GM23338 (cell line): ENCODE measurements around the gene FIP1L1. TPM values are rescaled to one million over a fixed set of nuclear protein-coding genes. Genes with fewer than 3 reads are reported as not detected.

Source experiments
- ATAC-seq: fragments of 200-7000 bp; cut with Tn5 transposase; 3 replicates; pipeline ENCODE4 v1.9.1; 2020
- DNase-seq: peaks from one replicate; pipeline ENCODE4 v3.0.0-alpha.2; 2015; ENCODE audit warnings: low spot score
- H2AFZ ChIP-seq: fragments of 200-600 bp; sonication (generic); 2 replicates; pipeline ENCODE4 v1.8.0; 2016; ENCODE audit warnings: antibody characterized with exemption, mild to moderate bottlenecking, moderate library complexity
- H3F3A ChIP-seq: fragments of 200-600 bp; sonication (generic); replicated peaks from 2 replicates; pipeline ENCODE4 v1.8.0; 2017; ENCODE audit warnings: antibody characterized with exemption, mixed run types, low read depth
- H3K27ac ChIP-seq: fragments of 200-600 bp; sonication (generic); 2 replicates; pipeline ENCODE4 v1.6.1; 2016; ENCODE audit warnings: low read depth
- H3K27me3 ChIP-seq: fragments of 200-600 bp; sonication (generic); 2 replicates; pipeline ENCODE4 v1.8.0; 2016; ENCODE audit warnings: mild to moderate bottlenecking, mixed run types, moderate library complexity; ENCODE audit not compliant: insufficient read depth
- H3K36me3 ChIP-seq: fragments of 200-600 bp; sonication (generic); 2 replicates; pipeline ENCODE4 v1.8.0; 2016; ENCODE audit warnings: mild to moderate bottlenecking; ENCODE audit not compliant: insufficient read depth
- H3K4me1 ChIP-seq: fragments of 200-600 bp; sonication (generic); 2 replicates; pipeline ENCODE4 v1.8.0; 2016; ENCODE audit warnings: mild to moderate bottlenecking, moderate library complexity; ENCODE audit not compliant: insufficient read depth
- H3K4me2 ChIP-seq: fragments of 200-600 bp; sonication (generic); 2 replicates; pipeline ENCODE4 v1.7.1; 2017; ENCODE audit warnings: mixed run types
- H3K4me3 ChIP-seq: fragments of 200-600 bp; sonication (generic); 2 replicates; pipeline ENCODE4 v1.6.1; 2016; ENCODE audit warnings: mixed run types
- H3K79me2 ChIP-seq: fragments of 200-600 bp; sonication (generic); replicated peaks from 2 replicates; pipeline ENCODE4 v1.8.0; 2017; ENCODE audit warnings: mild to moderate bottlenecking; ENCODE audit not compliant: insufficient read depth
- H3K9me2 ChIP-seq: fragments of 200-600 bp; sonication (generic); 2 replicates; pipeline ENCODE4 v1.8.0; 2017; ENCODE audit not compliant: insufficient read depth
- H4K20me1 ChIP-seq: fragments of 200-600 bp; sonication (generic); replicated peaks from 2 replicates; pipeline ENCODE4 v1.8.0; 2017; ENCODE audit warnings: mild to moderate bottlenecking; ENCODE audit not compliant: insufficient read depth
- H3K27ac Mint-ChIP-seq: 2 replicates; pipeline ENCODE4 v1.8.0; 2020; ENCODE audit warnings: inconsistent platforms, mild to moderate bottlenecking, moderate library complexity, mixed read lengths
- H3K27me3 Mint-ChIP-seq: 3 replicates; pipeline ENCODE4 v1.8.0; 2022; ENCODE audit warnings: low read depth, mild to moderate bottlenecking, moderate library complexity, mixed read lengths, inconsistent platforms; ENCODE audit not compliant: insufficient read depth, poor library complexity
- H3K36me3 Mint-ChIP-seq: 3 replicates; pipeline ENCODE4 v1.8.0; 2021; ENCODE audit warnings: low read depth, mild to moderate bottlenecking, inconsistent platforms, moderate library complexity, mixed read lengths
- H3K4me1 Mint-ChIP-seq: 3 replicates; pipeline ENCODE4 v1.8.0; 2020; ENCODE audit warnings: mild to moderate bottlenecking, inconsistent platforms, mixed read lengths
- H3K4me3 Mint-ChIP-seq: 3 replicates; pipeline ENCODE4 v1.8.0; 2021; ENCODE audit warnings: moderate library complexity, mild to moderate bottlenecking, inconsistent platforms, mixed read lengths
- H3K9me3 Mint-ChIP-seq: 3 replicates; pipeline ENCODE4 v1.8.0; 2020; ENCODE audit warnings: moderate library complexity, mild to moderate bottlenecking, inconsistent platforms, mixed read lengths
- CREB1 ChIP-seq: fragments of 250-450 bp; sonication (Bioruptor Pico); IDR thresholded peaks from 2 replicates; pipeline ENCODE4 v1.5.0; 2020; ENCODE audit warnings: low read depth, mild to moderate bottlenecking, moderate library complexity
- CTCF ChIP-seq, 2 experiments: fragments of 200-600 bp in 1 of 2; sonication (generic) in 1 of 2; conservative IDR thresholded peaks; 2 replicates each; pipeline versions ENCODE4 v1.5.1 to v1.6.1; 2016 to 2017; ENCODE audit warnings: antibody characterized with exemption in 2 of 2, low read depth in 2 of 2, mild to moderate bottlenecking in 2 of 2, moderate library complexity in 1 of 2
- EZH2 ChIP-seq: fragments of 200-600 bp; sonication (generic); IDR thresholded peaks from one replicate; pipeline ENCODE4 v1.8.0; 2017; ENCODE audit warnings: antibody characterized with exemption, mild to moderate bottlenecking, low read depth; ENCODE audit not compliant: unreplicated experiment
- EZH2phosphoT487 ChIP-seq: fragments of 200-600 bp; sonication (generic); IDR thresholded peaks from one replicate; pipeline ENCODE4 v1.8.1; 2018; ENCODE audit warnings: antibody characterized with exemption; ENCODE audit not compliant: unreplicated experiment
- JUNB ChIP-seq: IDR thresholded peaks from one replicate; pipeline ENCODE4 v1.6.1; 2016; ENCODE audit warnings: antibody characterized with exemption; ENCODE audit not compliant: unreplicated experiment
- NANOG ChIP-seq: IDR thresholded peaks from 2 replicates; pipeline ENCODE4 v1.6.1; 2016; ENCODE audit warnings: antibody characterized with exemption, borderline replicate concordance
- POLR2AphosphoS5 ChIP-seq: IDR thresholded peaks from 2 replicates; pipeline ENCODE4 v1.6.1; 2016; ENCODE audit warnings: antibody characterized with exemption, low read depth
- STAT1 ChIP-seq: IDR thresholded peaks from one replicate; pipeline ENCODE4 v1.6.1; 2016; ENCODE audit warnings: antibody characterized with exemption; ENCODE audit not compliant: unreplicated experiment
- ZNF114 ChIP-seq: fragments of 250-450 bp; sonication (Bioruptor Pico); IDR thresholded peaks from 2 replicates; pipeline ENCODE4 v1.5.0; 2020; ENCODE audit warnings: mild to moderate bottlenecking, moderate library complexity
- ZNF331 ChIP-seq: fragments of 250-450 bp; sonication (Bioruptor Pico); IDR thresholded peaks from 2 replicates; pipeline ENCODE4 v1.5.0; 2020; ENCODE audit warnings: low read depth, mild to moderate bottlenecking, moderate library complexity
- polyA plus RNA-seq: library from polyadenylated mRNA; unstranded; fragments of >200 nt; fragmentation: Nextera tagmentation; extraction: Ambion mirVana; gene quantifications from 2 replicates; pipeline ENCODE4 v1.2.1, GENCODE V29; 2016
- total RNA-seq: library from RNA; depleted of rRNA; stranded (reverse); fragments of >200 nt; shearing (Covaris generic); gene quantifications from 2 replicates; pipeline ENCODE4 v1.2.3, GENCODE V29; 2014
- TF ChIP-seq, protein P1 (sequence below): IDR thresholded peaks from one replicate; pipeline ENCODE4 v1.6.1; 2018; ENCODE audit warnings: antibody characterized with exemption; ENCODE audit not compliant: unreplicated experiment
- TF ChIP-seq, protein P2 (sequence below): IDR thresholded peaks from 2 replicates; pipeline ENCODE4 v1.6.1; 2016; ENCODE audit warnings: antibody characterized with exemption
- TF ChIP-seq, protein P3 (sequence below): fragments of 250-450 bp; sonication (Bioruptor Pico); IDR thresholded peaks from 2 replicates; pipeline ENCODE4 v1.5.0; 2020; ENCODE audit warnings: mild to moderate bottlenecking, moderate library complexity

Gene FIP1L1
- total and polyA plus RNA-seq, 2 experiments from 2014 or later: 43.3 to 54.0 TPM

DNA sequence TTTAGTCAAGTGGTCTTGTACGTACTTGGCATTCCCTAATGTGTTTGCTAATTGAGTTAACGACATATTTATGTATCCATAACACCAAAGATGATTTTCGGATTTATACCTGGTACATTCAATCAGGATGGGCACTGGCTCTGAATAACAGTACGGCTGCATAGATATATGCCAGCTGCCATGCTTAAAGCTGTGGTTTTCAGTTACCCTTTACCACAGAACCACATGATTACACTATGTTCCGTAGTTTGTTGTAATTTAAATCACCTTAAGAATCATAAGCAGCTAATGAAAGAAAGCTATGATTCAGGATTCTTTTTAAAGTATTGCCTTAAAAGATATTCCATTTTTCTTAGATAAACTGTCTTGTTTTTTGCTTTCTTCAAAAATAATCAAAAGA is 53.6 kb downstream of the FIP1L1 start:
- peaks cover 4% of the 10 kb centered on the region; the same call in 1 of the 2 replicates for H3K36me3 ChIP-seq
- no peak overlapping the region for H3K4me3 Mint-ChIP-seq
- H2AFZ ChIP-seq: no peak overlapping the region
- no peak for DNase-seq
- TF ChIP-seq ZNF114 (CRISPR knock-in tag) (no peak), CREB1 (CRISPR knock-in tag) (no peak), NANOG (no peak), EZH2 (no peak), POLR2AphosphoS5 (no peak), CTCF (conservative IDR thresholded peaks at IDR 0.05; ENCODE audit: low read depth in 2 of 2) (no peak), STAT1 (no peak), EZH2phosphoT487 (no peak), ZNF331 (CRISPR knock-in tag) (no peak), JUNB (no peak)
- TF ChIP-seq, protein P1, sequence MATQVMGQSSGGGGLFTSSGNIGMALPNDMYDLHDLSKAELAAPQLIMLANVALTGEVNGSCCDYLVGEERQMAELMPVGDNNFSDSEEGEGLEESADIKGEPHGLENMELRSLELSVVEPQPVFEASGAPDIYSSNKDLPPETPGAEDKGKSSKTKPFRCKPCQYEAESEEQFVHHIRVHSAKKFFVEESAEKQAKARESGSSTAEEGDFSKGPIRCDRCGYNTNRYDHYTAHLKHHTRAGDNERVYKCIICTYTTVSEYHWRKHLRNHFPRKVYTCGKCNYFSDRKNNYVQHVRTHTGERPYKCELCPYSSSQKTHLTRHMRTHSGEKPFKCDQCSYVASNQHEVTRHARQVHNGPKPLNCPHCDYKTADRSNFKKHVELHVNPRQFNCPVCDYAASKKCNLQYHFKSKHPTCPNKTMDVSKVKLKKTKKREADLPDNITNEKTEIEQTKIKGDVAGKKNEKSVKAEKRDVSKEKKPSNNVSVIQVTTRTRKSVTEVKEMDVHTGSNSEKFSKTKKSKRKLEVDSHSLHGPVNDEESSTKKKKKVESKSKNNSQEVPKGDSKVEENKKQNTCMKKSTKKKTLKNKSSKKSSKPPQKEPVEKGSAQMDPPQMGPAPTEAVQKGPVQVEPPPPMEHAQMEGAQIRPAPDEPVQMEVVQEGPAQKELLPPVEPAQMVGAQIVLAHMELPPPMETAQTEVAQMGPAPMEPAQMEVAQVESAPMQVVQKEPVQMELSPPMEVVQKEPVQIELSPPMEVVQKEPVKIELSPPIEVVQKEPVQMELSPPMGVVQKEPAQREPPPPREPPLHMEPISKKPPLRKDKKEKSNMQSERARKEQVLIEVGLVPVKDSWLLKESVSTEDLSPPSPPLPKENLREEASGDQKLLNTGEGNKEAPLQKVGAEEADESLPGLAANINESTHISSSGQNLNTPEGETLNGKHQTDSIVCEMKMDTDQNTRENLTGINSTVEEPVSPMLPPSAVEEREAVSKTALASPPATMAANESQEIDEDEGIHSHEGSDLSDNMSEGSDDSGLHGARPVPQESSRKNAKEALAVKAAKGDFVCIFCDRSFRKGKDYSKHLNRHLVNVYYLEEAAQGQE: no peak
- TF ChIP-seq, protein P2, sequence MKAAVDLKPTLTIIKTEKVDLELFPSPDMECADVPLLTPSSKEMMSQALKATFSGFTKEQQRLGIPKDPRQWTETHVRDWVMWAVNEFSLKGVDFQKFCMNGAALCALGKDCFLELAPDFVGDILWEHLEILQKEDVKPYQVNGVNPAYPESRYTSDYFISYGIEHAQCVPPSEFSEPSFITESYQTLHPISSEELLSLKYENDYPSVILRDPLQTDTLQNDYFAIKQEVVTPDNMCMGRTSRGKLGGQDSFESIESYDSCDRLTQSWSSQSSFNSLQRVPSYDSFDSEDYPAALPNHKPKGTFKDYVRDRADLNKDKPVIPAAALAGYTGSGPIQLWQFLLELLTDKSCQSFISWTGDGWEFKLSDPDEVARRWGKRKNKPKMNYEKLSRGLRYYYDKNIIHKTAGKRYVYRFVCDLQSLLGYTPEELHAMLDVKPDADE: no peak
- TF ChIP-seq, protein P3, sequence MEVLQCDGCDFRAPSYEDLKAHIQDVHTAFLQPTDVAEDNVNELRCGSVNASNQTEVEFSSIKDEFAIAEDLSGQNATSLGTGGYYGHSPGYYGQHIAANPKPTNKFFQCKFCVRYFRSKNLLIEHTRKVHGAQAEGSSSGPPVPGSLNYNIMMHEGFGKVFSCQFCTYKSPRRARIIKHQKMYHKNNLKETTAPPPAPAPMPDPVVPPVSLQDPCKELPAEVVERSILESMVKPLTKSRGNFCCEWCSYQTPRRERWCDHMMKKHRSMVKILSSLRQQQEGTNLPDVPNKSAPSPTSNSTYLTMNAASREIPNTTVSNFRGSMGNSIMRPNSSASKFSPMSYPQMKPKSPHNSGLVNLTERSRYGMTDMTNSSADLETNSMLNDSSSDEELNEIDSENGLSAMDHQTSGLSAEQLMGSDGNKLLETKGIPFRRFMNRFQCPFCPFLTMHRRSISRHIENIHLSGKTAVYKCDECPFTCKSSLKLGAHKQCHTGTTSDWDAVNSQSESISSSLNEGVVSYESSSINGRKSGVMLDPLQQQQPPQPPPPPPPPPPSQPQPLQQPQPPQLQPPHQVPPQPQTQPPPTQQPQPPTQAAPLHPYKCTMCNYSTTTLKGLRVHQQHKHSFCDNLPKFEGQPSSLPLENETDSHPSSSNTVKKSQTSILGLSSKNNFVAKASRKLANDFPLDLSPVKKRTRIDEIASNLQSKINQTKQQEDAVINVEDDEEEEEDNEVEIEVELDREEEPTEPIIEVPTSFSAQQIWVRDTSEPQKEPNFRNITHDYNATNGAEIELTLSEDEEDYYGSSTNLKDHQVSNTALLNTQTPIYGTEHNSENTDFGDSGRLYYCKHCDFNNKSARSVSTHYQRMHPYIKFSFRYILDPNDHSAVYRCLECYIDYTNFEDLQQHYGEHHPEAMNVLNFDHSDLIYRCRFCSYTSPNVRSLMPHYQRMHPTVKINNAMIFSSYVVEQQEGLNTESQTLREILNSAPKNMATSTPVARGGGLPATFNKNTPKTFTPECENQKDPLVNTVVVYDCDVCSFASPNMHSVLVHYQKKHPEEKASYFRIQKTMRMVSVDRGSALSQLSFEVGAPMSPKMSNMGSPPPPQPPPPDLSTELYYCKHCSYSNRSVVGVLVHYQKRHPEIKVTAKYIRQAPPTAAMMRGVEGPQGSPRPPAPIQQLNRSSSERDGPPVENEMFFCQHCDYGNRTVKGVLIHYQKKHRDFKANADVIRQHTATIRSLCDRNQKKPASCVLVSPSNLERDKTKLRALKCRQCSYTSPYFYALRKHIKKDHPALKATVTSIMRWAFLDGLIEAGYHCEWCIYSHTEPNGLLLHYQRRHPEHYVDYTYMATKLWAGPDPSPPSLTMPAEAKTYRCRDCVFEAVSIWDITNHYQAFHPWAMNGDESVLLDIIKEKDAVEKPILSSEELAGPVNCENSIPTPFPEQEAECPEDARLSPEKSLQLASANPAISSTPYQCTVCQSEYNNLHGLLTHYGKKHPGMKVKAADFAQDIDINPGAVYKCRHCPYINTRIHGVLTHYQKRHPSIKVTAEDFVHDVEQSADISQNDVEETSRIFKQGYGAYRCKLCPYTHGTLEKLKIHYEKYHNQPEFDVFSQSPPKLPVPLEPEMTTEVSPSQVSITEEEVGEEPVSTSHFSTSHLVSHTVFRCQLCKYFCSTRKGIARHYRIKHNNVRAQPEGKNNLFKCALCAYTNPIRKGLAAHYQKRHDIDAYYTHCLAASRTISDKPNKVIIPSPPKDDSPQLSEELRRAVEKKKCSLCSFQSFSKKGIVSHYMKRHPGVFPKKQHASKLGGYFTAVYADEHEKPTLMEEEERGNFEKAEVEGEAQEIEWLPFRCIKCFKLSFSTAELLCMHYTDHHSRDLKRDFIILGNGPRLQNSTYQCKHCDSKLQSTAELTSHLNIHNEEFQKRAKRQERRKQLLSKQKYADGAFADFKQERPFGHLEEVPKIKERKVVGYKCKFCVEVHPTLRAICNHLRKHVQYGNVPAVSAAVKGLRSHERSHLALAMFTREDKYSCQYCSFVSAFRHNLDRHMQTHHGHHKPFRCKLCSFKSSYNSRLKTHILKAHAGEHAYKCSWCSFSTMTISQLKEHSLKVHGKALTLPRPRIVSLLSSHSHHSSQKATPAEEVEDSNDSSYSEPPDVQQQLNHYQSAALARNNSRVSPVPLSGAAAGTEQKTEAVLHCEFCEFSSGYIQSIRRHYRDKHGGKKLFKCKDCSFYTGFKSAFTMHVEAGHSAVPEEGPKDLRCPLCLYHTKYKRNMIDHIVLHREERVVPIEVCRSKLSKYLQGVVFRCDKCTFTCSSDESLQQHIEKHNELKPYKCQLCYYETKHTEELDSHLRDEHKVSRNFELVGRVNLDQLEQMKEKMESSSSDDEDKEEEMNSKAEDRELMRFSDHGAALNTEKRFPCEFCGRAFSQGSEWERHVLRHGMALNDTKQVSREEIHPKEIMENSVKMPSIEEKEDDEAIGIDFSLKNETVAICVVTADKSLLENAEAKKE (CRISPR knock-in tag): no peak
- H3K36me3 Mint-ChIP-seq: peaks cover 40% of the 10 kb centered on the region
- no peak overlapping the region for H3K27ac ChIP-seq
- no peaks in the 10 kb centered on the region for H3K9me3 Mint-ChIP-seq
- H3K27me3 Mint-ChIP-seq: no peaks in the 10 kb centered on the region
- H3K4me1 ChIP-seq: no peaks in the 10 kb centered on the region
- no peaks in the 10 kb centered on the region for H3F3A ChIP-seq
- no peaks in the 10 kb centered on the region for H3K4me1 Mint-ChIP-seq
- peaks cover 14% of the 10 kb centered on the region for H4K20me1 ChIP-seq
- no peaks in the 10 kb centered on the region for H3K27me3 ChIP-seq
- H3K9me2 ChIP-seq: no peaks in the 10 kb centered on the region
- H3K27ac Mint-ChIP-seq: no peak overlapping the region
- no peak overlapping the region for H3K4me3 ChIP-seq
- H3K79me2 ChIP-seq: peaks cover 6% of the 10 kb centered on the region; the same call in 1 of the 2 replicates
- no peak overlapping the region for H3K4me2 ChIP-seq
- ATAC-seq: no peak
